Gastroesophageal sphincter (tissue), 3 donors: ENCODE results near the gene GATB.

Experiments
- CTCF ChIP-seq, 4 experiments: fragments of 200-600 bp in 2 of 4; fragments of 450-650 bp in 2 of 4; sonication (generic) in 1 of 4; IDR thresholded peaks; one replicate each; pipeline ENCODE4 v1.5.1; 2017 to 2019; ENCODE audit warnings: antibody characterized with exemption in 4 of 4, mild to moderate bottlenecking in 2 of 4, moderate library complexity in 2 of 4
- POLR2A ChIP-seq, 2 donors: fragments of 450-650 bp; IDR thresholded peaks; one replicate each; pipeline ENCODE4 v1.6.1; 2017; ENCODE audit warnings: antibody characterized with exemption in 2 of 2, mild to moderate bottlenecking in 2 of 2, moderate library complexity in 1 of 2

DNA sequence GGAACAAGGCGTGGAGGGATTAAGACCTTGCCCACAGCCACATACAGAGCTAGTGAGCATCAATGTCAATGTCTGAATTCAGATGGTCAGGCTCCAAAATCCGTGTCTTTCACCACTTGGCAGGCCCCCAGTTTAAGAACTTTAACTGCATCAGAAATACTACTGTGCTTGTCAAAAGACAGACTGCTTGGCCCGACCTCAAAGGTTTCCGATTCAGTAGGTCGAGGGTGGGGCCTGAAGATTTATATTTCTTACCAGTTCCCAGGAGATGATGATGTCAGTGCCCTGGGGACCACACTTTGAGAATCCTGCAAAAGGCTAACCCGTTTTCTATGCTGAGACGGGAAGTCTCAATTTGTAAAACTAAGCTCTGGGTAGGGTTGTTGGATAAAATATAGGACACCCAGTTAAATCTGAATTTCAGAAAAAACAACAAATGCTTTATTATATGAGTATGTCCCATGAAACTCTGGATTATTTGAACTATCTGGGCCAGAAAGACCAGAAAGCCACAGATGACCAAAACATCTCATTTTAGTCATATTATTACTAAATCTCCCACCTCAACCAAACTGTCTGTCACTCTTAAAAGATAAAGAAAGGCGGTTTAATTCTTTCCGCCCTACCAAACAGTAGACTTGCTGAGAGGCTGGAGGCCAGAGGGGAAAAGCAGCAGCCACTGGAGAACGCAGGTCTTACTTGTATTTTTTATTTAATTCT, 42.7 kb downstream of the GATB start:
- TF ChIP-seq CTCF (IDR thresholded peaks at IDR 0.05) (no peak), POLR2A (IDR thresholded peaks at IDR 0.05) (no peak)
